WTC11 (cell line): ENCODE data around the gene KLHL29. TPM values are rescaled to one million over a fixed set of nuclear protein-coding genes. Genes with fewer than 3 reads are reported as not detected.

Source experiments
- ATAC-seq: fragments of 200-7000 bp; cut with Tn5 transposase; 2 replicates; pipeline ENCODE4 v1.10.0; 2021; ENCODE audit warnings: mild to moderate bottlenecking, moderate library complexity
- CTCF ChIA-PET: fragments of 300-600 bp; sonication (Branson Sonifier 250); formaldehyde crosslinking; loops from one replicate; lab custom pipeline; 2021; ENCODE audit warnings: antibody characterized with exemption; lab: Charles Lee
- POLR2A ChIA-PET: fragments of 350-600 bp; sonication (Branson Sonifier 250); formaldehyde crosslinking; loops from one replicate; lab custom pipeline; 2021; ENCODE audit warnings: antibody characterized with exemption; lab: Charles Lee
- DNase-seq: peaks from one replicate; pipeline ENCODE4 v3.0.0; 2021; ENCODE audit warnings: low spot score
- H3K27ac Mint-ChIP-seq: 2 replicates; pipeline ENCODE4 v1.8.0; 2021; ENCODE audit warnings: mixed read lengths
- H3K27me3 Mint-ChIP-seq: 2 replicates; pipeline ENCODE4 v1.8.0; 2021; ENCODE audit warnings: low read depth, mild to moderate bottlenecking, moderate library complexity, mixed read lengths
- H3K36me3 Mint-ChIP-seq: 2 replicates; pipeline ENCODE4 v1.8.0; 2021; ENCODE audit warnings: mixed read lengths
- H3K4me1 Mint-ChIP-seq: 2 replicates; pipeline ENCODE4 v1.8.0; 2022; ENCODE audit warnings: mixed read lengths
- H3K4me3 Mint-ChIP-seq: 2 replicates; pipeline ENCODE4 v1.8.0; 2021; ENCODE audit warnings: mild to moderate bottlenecking, moderate library complexity, mixed read lengths
- H3K9me3 Mint-ChIP-seq: 2 replicates; pipeline ENCODE4 v1.8.0; 2021; ENCODE audit warnings: mixed read lengths
- ATF1 ChIP-seq: sonication (generic); formaldehyde crosslinking; IDR thresholded peaks from 2 replicates; pipeline ENCODE4 v1.8.1; 2023; ENCODE audit warnings: mild to moderate bottlenecking, moderate library complexity, missing genetic modification reagents
- CREM ChIP-seq: sonication (generic); formaldehyde crosslinking; IDR thresholded peaks from 2 replicates; pipeline ENCODE4 v1.8.1; 2022; ENCODE audit warnings: mild to moderate bottlenecking, missing genetic modification reagents, moderate library complexity
- ERG ChIP-seq: fragments of 250-450 bp; sonication (Bioruptor Pico); IDR thresholded peaks from 2 replicates; pipeline ENCODE4 v1.8.0; 2021; ENCODE audit warnings: mild to moderate bottlenecking
- ESRRA ChIP-seq: sonication (generic); formaldehyde crosslinking; IDR thresholded peaks from 2 replicates; pipeline ENCODE4 v1.8.1; 2022; ENCODE audit warnings: mild to moderate bottlenecking, missing genetic modification reagents, borderline replicate concordance
- FOXP4 ChIP-seq: sonication (generic); formaldehyde crosslinking; IDR thresholded peaks from 2 replicates; pipeline ENCODE4 v1.8.0; 2022; ENCODE audit warnings: mild to moderate bottlenecking, missing genetic modification reagents
- GRHL2 ChIP-seq: fragments of 250-450 bp; sonication (Bioruptor Pico); IDR thresholded peaks from 2 replicates; pipeline ENCODE4 v1.8.0; 2022; ENCODE audit warnings: mild to moderate bottlenecking, moderate library complexity; ENCODE audit not compliant: insufficient replicate concordance, severe bottlenecking
- NFYB ChIP-seq: sonication (generic); formaldehyde crosslinking; conservative IDR thresholded peaks from 2 replicates; pipeline ENCODE4 v1.8.0; 2022; ENCODE audit warnings: low read depth, missing genetic modification reagents
- NR3C1 ChIP-seq: sonication (generic); formaldehyde crosslinking; conservative IDR thresholded peaks from 2 replicates; pipeline ENCODE4 v1.8.1; 2023; ENCODE audit warnings: low read depth, mild to moderate bottlenecking, missing genetic modification reagents
- SMAD4 ChIP-seq: sonication (generic); formaldehyde crosslinking; IDR thresholded peaks from 2 replicates; pipeline ENCODE4 v1.8.0; 2022; ENCODE audit warnings: mild to moderate bottlenecking, missing genetic modification reagents
- TEAD4 ChIP-seq: sonication (generic); formaldehyde crosslinking; IDR thresholded peaks from 2 replicates; pipeline ENCODE4 v1.8.0; 2022; ENCODE audit warnings: mild to moderate bottlenecking, missing genetic modification reagents
- ZNF138 ChIP-seq: sonication (generic); formaldehyde crosslinking; conservative IDR thresholded peaks from 2 replicates; pipeline ENCODE4 v1.8.1; 2022; ENCODE audit warnings: mild to moderate bottlenecking, moderate library complexity, missing genetic modification reagents
- ZNF232 ChIP-seq: sonication (generic); formaldehyde crosslinking; IDR thresholded peaks from 2 replicates; pipeline ENCODE4 v1.8.0; 2022; ENCODE audit warnings: mild to moderate bottlenecking, missing genetic modification reagents
- ZNF263 ChIP-seq: sonication (generic); formaldehyde crosslinking; IDR thresholded peaks from 2 replicates; pipeline ENCODE4 v1.8.1; 2022; ENCODE audit warnings: low read depth, mild to moderate bottlenecking, moderate library complexity, missing genetic modification reagents
- ZNF281 ChIP-seq: sonication (generic); formaldehyde crosslinking; IDR thresholded peaks from 2 replicates; pipeline ENCODE4 v1.8.0; 2023; ENCODE audit warnings: mild to moderate bottlenecking, missing genetic modification reagents
- total RNA-seq: library from RNA; stranded (reverse); gene quantifications from 3 replicates; pipeline ENCODE4 v1.2.3, GENCODE V29; 2021
- TF ChIP-seq, protein P1 (sequence below): sonication (generic); formaldehyde crosslinking; IDR thresholded peaks from 2 replicates; pipeline ENCODE4 v1.8.1; 2022; ENCODE audit warnings: missing genetic modification reagents, borderline replicate concordance
- TF ChIP-seq, protein P2 (sequence below): sonication (generic); formaldehyde crosslinking; conservative IDR thresholded peaks from 2 replicates; pipeline ENCODE4 v1.8.1; 2023; ENCODE audit warnings: mild to moderate bottlenecking, low read depth, missing genetic modification reagents, moderate library complexity
- TF ChIP-seq, protein P3 (sequence below): sonication (generic); formaldehyde crosslinking; IDR thresholded peaks from 2 replicates; pipeline ENCODE4 v1.8.1; 2022; ENCODE audit warnings: mild to moderate bottlenecking, moderate library complexity, missing genetic modification reagents

The KLHL29 gene
- total RNA-seq, 1 experiment from 2014 or later: 7.1 TPM

DNA sequence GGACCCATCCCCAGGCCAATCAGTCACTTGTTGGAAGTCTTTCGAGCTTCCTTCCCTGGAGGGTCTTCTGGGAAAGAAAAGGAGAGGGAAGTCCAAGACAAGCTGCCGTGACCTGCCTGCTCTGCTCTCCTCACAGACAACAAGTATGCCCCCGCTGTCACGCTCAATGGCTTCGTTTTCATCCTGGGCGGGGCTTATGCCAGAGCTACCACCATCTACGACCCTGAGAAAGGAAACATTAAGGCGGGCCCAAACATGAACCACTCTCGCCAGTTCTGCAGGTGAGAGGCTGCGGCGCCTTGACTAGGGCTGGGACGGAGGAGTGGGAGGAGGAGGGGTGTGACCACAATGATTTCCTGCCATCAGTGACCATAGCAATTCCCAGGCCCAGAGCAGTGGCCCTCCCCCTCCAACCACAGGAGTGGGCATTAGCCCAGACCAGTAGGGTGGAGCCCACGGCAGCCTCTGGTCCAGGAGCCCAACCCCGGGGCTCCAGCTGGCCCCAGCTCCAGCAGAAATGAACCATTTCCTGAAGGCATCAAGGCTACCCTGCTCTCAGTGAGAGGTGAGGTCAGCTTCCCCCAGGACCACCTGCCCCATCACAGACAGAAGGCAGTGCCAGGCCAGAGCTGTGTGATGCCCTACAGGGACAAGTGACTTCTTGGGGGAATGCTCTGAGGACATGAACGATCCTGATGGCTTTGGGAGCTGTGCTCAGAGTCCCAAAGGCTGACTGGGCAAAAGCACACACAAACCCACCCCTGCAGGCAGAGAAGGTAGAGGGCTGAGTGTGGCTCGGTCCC, 318.8 kb downstream of the KLHL29 start:
- Mint-ChIP-seq H3K27ac (no peak overlapping the region; the same call in 1 of the 2 replicates), H3K4me1 (peaks cover 8% of the 10 kb centered on the region), H3K9me3 (peaks cover 13% of the 10 kb centered on the region), H3K36me3 (peaks cover 23% of the 10 kb centered on the region), H3K27me3 (no peaks in the 10 kb centered on the region), H3K4me3 (no peak overlapping the region)
- ATAC-seq (peak; percentile 57), DNase-seq (no peak)
- ChIA-PET POLR2A (no interaction called here), CTCF (interaction anchor here (1.5 kb wide), 1 partner anchor 42 kb away, joined by 3 read pairs; no protein-coding TSS in a partner anchor)
- TF ChIP-seq, protein P1, sequence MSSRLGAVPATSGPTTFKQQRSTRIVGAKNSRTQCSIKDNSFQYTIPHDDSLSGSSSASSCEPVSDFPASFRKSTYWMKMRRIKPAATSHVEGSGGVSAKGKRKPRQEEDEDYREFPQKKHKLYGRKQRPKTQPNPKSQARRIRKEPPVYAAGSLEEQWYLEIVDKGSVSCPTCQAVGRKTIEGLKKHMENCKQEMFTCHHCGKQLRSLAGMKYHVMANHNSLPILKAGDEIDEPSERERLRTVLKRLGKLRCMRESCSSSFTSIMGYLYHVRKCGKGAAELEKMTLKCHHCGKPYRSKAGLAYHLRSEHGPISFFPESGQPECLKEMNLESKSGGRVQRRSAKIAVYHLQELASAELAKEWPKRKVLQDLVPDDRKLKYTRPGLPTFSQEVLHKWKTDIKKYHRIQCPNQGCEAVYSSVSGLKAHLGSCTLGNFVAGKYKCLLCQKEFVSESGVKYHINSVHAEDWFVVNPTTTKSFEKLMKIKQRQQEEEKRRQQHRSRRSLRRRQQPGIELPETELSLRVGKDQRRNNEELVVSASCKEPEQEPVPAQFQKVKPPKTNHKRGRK (CRISPR knock-in tag): no peak
- TF ChIP-seq ZNF281: no peak
- no peak for TF ChIP-seq ZNF263 (CRISPR knock-in tag)
- no peak for TF ChIP-seq SMAD4 (CRISPR knock-in tag)

DNA sequence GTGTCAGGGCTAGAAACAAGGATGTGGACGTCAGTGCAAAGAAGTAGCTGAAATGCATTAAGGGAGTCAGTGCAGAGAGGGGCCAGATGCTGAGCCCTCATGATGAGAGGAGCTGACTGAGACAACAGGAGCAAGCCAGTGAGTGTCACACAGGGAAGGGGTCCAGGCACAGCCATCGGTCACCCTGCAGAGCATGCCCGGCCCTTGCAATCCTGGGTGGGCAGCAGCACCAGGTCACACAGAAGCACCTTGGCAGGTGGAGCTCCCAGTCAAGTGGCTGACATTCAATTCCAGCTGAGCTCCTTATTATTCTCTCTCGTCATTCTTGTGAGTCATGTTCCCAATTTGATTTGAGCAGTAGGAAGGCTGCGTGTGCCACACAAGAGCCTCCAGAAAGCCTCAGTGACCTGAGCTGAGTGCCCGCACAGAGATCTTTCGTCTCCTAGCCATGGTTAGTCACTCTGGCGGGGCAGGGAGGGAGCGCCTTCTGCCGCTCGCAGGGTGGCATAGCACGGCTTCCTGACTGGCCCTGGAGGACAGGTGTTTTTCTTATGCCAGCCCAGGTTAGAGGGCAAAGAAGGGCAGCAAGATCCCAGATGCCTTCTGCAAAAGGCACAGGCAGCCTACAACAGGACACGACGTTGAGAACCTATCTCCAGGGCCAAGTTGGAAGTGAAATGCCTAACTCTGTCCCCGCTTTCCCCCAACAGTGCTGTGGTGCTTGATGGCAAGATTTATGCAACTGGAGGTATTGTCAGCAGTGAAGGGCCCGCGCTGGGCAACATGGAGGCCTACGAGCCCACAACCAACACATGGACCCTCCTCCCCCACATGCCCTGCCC, 321.0 kb downstream of the KLHL29 start:
- DNase-seq: no peak
- CTCF ChIA-PET: interaction anchor here (0.9 to 1.0 kb wide), 4 partner anchors 67 to 302 kb away, joined by 3 to 7 read pairs (median 3); no protein-coding TSS in a partner anchor
- peak; percentile 41 for ATAC-seq
- Mint-ChIP-seq H3K4me1 (peaks cover 3% of the 10 kb centered on the region; the same call in 1 of the 2 replicates), H3K27ac (peak overlapping the region; percentile 77; the same call in 1 of the 2 replicates), H3K4me3 (no peak overlapping the region), H3K36me3 (peaks cover 6% of the 10 kb centered on the region), H3K27me3 (no peaks in the 10 kb centered on the region), H3K9me3 (0 out of 2 replicates have a peak, but pooled peaks cover 3% of the 10 kb centered on the region)
- TF ChIP-seq, protein P2, sequence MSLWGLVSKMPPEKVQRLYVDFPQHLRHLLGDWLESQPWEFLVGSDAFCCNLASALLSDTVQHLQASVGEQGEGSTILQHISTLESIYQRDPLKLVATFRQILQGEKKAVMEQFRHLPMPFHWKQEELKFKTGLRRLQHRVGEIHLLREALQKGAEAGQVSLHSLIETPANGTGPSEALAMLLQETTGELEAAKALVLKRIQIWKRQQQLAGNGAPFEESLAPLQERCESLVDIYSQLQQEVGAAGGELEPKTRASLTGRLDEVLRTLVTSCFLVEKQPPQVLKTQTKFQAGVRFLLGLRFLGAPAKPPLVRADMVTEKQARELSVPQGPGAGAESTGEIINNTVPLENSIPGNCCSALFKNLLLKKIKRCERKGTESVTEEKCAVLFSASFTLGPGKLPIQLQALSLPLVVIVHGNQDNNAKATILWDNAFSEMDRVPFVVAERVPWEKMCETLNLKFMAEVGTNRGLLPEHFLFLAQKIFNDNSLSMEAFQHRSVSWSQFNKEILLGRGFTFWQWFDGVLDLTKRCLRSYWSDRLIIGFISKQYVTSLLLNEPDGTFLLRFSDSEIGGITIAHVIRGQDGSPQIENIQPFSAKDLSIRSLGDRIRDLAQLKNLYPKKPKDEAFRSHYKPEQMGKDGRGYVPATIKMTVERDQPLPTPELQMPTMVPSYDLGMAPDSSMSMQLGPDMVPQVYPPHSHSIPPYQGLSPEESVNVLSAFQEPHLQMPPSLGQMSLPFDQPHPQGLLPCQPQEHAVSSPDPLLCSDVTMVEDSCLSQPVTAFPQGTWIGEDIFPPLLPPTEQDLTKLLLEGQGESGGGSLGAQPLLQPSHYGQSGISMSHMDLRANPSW: no peak
- TF ChIP-seq NFYB (no peak), ZNF138 (CRISPR knock-in tag) (no peak), CREM (CRISPR knock-in tag) (no peak), SMAD4 (CRISPR knock-in tag) (no peak), TEAD4 (CRISPR knock-in tag) (no peak)
- POLR2A ChIA-PET: no interaction called here

DNA sequence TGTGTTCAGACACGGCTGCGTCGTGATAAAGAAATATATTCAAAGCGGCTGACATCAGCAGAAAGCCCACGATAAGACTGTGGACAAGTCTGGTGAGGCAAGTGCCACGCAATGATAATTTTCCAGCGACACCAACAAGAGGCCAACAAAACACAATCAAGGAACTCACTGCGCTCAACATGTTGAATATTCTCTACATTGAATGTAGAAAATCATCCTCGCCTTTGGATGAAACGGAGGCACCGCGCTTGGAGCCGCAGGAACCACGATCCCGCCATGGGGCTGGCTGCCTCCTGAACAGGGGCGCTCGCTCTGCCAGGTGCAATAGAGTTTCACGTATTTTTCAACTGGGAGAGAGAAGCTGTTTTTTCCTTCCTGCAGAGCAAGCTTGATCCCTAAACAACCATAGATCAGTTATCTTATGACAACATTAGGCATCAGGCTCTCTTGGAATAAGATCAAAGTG, 321.7 kb downstream of the KLHL29 start:
- Mint-ChIP-seq H3K4me1 (peaks cover 3% of the 10 kb centered on the region; the same call in 1 of the 2 replicates), H3K36me3 (peaks cover 3% of the 10 kb centered on the region; the same call in 1 of the 2 replicates), H3K4me3 (no peak overlapping the region), H3K27me3 (no peaks in the 10 kb centered on the region), H3K27ac (no peak overlapping the region), H3K9me3 (no peaks in the 10 kb centered on the region)
- ATAC-seq (no peak), DNase-seq (no peak)
- POLR2A ChIA-PET: no interaction called here
- CTCF ChIA-PET: interaction anchor here (1.0 kb wide), 1 partner anchor 71 kb away, joined by 3 read pairs; no protein-coding TSS in a partner anchor
- TF ChIP-seq ESRRA (CRISPR knock-in tag): no peak
- no peak for TF ChIP-seq GRHL2 (CRISPR knock-in tag)
- no peak for TF ChIP-seq ATF1 (CRISPR knock-in tag)
- no peak for TF ChIP-seq FOXP4 (CRISPR knock-in tag)
- no peak for TF ChIP-seq ERG (CRISPR knock-in tag)
- TF ChIP-seq ZNF232: no peak
- TF ChIP-seq NR3C1 (CRISPR knock-in tag): no peak
- TF ChIP-seq TEAD4 (CRISPR knock-in tag): no peak
- TF ChIP-seq, protein P3, sequence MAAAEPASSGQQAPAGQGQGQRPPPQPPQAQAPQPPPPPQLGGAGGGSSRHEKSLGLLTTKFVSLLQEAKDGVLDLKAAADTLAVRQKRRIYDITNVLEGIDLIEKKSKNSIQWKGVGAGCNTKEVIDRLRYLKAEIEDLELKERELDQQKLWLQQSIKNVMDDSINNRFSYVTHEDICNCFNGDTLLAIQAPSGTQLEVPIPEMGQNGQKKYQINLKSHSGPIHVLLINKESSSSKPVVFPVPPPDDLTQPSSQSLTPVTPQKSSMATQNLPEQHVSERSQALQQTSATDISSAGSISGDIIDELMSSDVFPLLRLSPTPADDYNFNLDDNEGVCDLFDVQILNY (CRISPR knock-in tag): no peak
